ACC112 (cell line): ENCODE data around the gene STAT4.
A peak's percentile ranks its signal among the peaks of the same experiment; 100 is the strongest.

ENCODE experiments used
- H2AFZ ChIP-seq: fragments of 200-600 bp; sonication (generic); one replicate; pipeline ENCODE4 v1.6.0; 2017; ENCODE audit warnings: antibody characterized with exemption, low read length; ENCODE audit not compliant: unreplicated experiment
- H3K27ac ChIP-seq: fragments of 200-600 bp; sonication (generic); 2 replicates; pipeline ENCODE4 v1.5.1; 2014; ENCODE audit warnings: low read depth, mild to moderate bottlenecking, antibody characterized with exemption, low read length, moderate library complexity
- H3K27me3 ChIP-seq: fragments of 200-600 bp; sonication (generic); 2 replicates; pipeline ENCODE4 v1.6.1; 2014; ENCODE audit warnings: mild to moderate bottlenecking, antibody characterized with exemption, low read length, moderate library complexity, mixed read lengths; ENCODE audit not compliant: insufficient read depth
- H3K36me3 ChIP-seq: fragments of 200-600 bp; sonication (generic); 2 replicates; pipeline ENCODE4 v1.6.1; 2016; ENCODE audit warnings: mild to moderate bottlenecking, antibody characterized with exemption, low read length, moderate library complexity, mixed read lengths; ENCODE audit not compliant: insufficient read depth
- H3K4me1 ChIP-seq: fragments of 200-600 bp; sonication (generic); one replicate; pipeline ENCODE4 v1.6.1; 2016; ENCODE audit warnings: low read length, mixed read lengths; ENCODE audit not compliant: insufficient read depth, unreplicated experiment, control insufficient read depth
- H3K4me3 ChIP-seq: fragments of 200-600 bp; sonication (generic); 2 replicates; pipeline ENCODE4 v1.5.1; 2014; ENCODE audit warnings: mild to moderate bottlenecking, low read depth, low read length
- H3K79me2 ChIP-seq: fragments of 200-600 bp; sonication (generic); one replicate; pipeline ENCODE4 v1.6.0; 2016; ENCODE audit warnings: low read length; ENCODE audit not compliant: control insufficient read depth, unreplicated experiment, insufficient read depth

STAT4 gene

GRCh38 chr2:191030521-191031154, 120.2 kb downstream of the STAT4 start:
- Histone ChIP-seq H3K36me3 (no peaks in the 10 kb centered on the region), H3K4me3 (peak overlapping the region; percentile 55), H2AFZ (peak overlapping the region; percentile 89), H3K79me2 (no peaks in the 10 kb centered on the region), H3K4me1 (peaks cover 13% of the 10 kb centered on the region), H3K27ac (no peak overlapping the region), H3K27me3 (no peaks in the 10 kb centered on the region)

GRCh38 chr2:191029280-191029950, 121.4 kb downstream of the STAT4 start:
- no peak overlapping the region for H3K27ac ChIP-seq

GRCh38 chr2:191026377-191026776, 124.4 kb downstream of the STAT4 start:
- Histone ChIP-seq H3K4me3 (no peak overlapping the region), H3K4me1 (peaks cover 27% of the 10 kb centered on the region)

More at GRCh38 chr2:191029280-191029950, 121.4 kb downstream of the STAT4 start:
- Histone ChIP-seq H2AFZ (no peak overlapping the region), H3K79me2 (no peaks in the 10 kb centered on the region), H3K4me3 (no peak overlapping the region), H3K4me1 (peaks cover 13% of the 10 kb centered on the region), H3K36me3 (no peaks in the 10 kb centered on the region), H3K27me3 (no peaks in the 10 kb centered on the region)

GRCh38 chr2:191025135-191025534, 125.7 kb downstream of the STAT4 start:
- Histone ChIP-seq H3K36me3 (no peaks in the 10 kb centered on the region), H2AFZ (no peak overlapping the region), H3K4me3 (no peak overlapping the region), H3K27me3 (no peaks in the 10 kb centered on the region), H3K79me2 (peaks cover 5% of the 10 kb centered on the region), H3K27ac (no peak overlapping the region), H3K4me1 (peaks cover 28% of the 10 kb centered on the region)

More at GRCh38 chr2:191026377-191026776, 124.4 kb downstream of the STAT4 start:
- Histone ChIP-seq H3K36me3 (no peaks in the 10 kb centered on the region), H2AFZ (no peak overlapping the region), H3K27ac (no peak overlapping the region), H3K27me3 (no peaks in the 10 kb centered on the region), H3K79me2 (peaks cover under 1% of the 10 kb centered on the region)

GRCh38 chr2:191023235-191023679, 127.5 kb downstream of the STAT4 start:
- Histone ChIP-seq H3K36me3 (no peaks in the 10 kb centered on the region), H3K4me3 (no peak overlapping the region), H2AFZ (peak overlapping the region; percentile 36), H3K27ac (no peak overlapping the region), H3K27me3 (no peaks in the 10 kb centered on the region), H3K79me2 (peaks cover 5% of the 10 kb centered on the region), H3K4me1 (peaks cover 44% of the 10 kb centered on the region)

GRCh38 chr2:191020742-191021381, 129.9 kb downstream of the STAT4 start:
- Histone ChIP-seq H3K36me3 (no peaks in the 10 kb centered on the region), H3K27ac (peak overlapping the region; percentile 96), H3K4me3 (peak overlapping the region; percentile 94), H2AFZ (peak overlapping the region; percentile 19), H3K27me3 (no peaks in the 10 kb centered on the region), H3K79me2 (peaks cover 5% of the 10 kb centered on the region), H3K4me1 (peaks cover 48% of the 10 kb centered on the region)

GRCh38 chr2:191020221-191020741, 130.5 kb downstream of the STAT4 start:
- H3K27ac ChIP-seq = peak overlapping the region; percentile 96
- no peaks in the 10 kb centered on the region for H3K27me3 ChIP-seq
- H3K4me3 ChIP-seq = peak overlapping the region; percentile 94
- no peaks in the 10 kb centered on the region for H3K36me3 ChIP-seq
- peaks cover 48% of the 10 kb centered on the region for H3K4me1 ChIP-seq
- H2AFZ ChIP-seq = peak overlapping the region; percentile 19
- peaks cover 5% of the 10 kb centered on the region for H3K79me2 ChIP-seq

- Histone ChIP-seq H3K4me1 (peaks cover 55% of the 10 kb centered on the region), H3K79me2 (peaks cover 5% of the 10 kb centered on the region), H3K36me3 (no peaks in the 10 kb centered on the region), H2AFZ (peak overlapping the region; percentile 89), H3K27ac (peak overlapping the region; percentile 96), H3K4me3 (peak overlapping the region; percentile 94), H3K27me3 (no peaks in the 10 kb centered on the region)
These were observed 131.4 kb downstream of the STAT4 start for GRCh38 chr2:191019376-191019775.

- H3K79me2 ChIP-seq = peaks cover 8% of the 10 kb centered on the region
- no peaks in the 10 kb centered on the region for H3K36me3 ChIP-seq
- peak overlapping the region; percentile 41; the same call in 1 of the 2 replicates for H3K4me3 ChIP-seq
- H2AFZ ChIP-seq = peak overlapping the region; percentile 89
- peak overlapping the region; percentile 96 for H3K27ac ChIP-seq
- H3K27me3 ChIP-seq = no peaks in the 10 kb centered on the region
- H3K4me1 ChIP-seq = peaks cover 55% of the 10 kb centered on the region
These were observed 132.1 kb downstream of the STAT4 start for GRCh38 chr2:191018643-191019119.

GRCh38 chr2:191018048-191018447, 132.7 kb downstream of the STAT4 start:
- Histone ChIP-seq H3K27ac (0 out of 2 replicates have a peak overlapping the region, but pooled peaks have one; percentile 96), H3K36me3 (peaks cover 4% of the 10 kb centered on the region; the same call in 1 of the 2 replicates), H2AFZ (peak overlapping the region; percentile 89), H3K79me2 (peaks cover 15% of the 10 kb centered on the region), H3K27me3 (no peaks in the 10 kb centered on the region), H3K4me1 (peaks cover 49% of the 10 kb centered on the region), H3K4me3 (peak overlapping the region; percentile 41; the same call in 1 of the 2 replicates)
